Measurements from ENCODE around the gene EPB41L1. TPM values are rescaled to one million over a fixed set of nuclear protein-coding genes. Genes with fewer than 3 reads are reported as not detected.

The EPB41L1 gene
- total RNA-seq, 4 donors from 2014 or later: 27.7 to 53.8 (median 34.4) TPM

- H3K27ac ChIP-seq (replicated peaks in 1 of 4): no peak overlapping the region
- peaks cover 25 to 44% (median 29%) of the 10 kb centered on the region in 4 donors for H3K4me1 ChIP-seq
- peaks cover under 1 to 14% (median 8%) of the 10 kb centered on the region in 4 donors for H3K36me3 ChIP-seq
- no peak for TF ChIP-seq POLR2A (IDR thresholded peaks at IDR 0.05; ENCODE audit: low read depth)
- TF ChIP-seq, protein P1, sequence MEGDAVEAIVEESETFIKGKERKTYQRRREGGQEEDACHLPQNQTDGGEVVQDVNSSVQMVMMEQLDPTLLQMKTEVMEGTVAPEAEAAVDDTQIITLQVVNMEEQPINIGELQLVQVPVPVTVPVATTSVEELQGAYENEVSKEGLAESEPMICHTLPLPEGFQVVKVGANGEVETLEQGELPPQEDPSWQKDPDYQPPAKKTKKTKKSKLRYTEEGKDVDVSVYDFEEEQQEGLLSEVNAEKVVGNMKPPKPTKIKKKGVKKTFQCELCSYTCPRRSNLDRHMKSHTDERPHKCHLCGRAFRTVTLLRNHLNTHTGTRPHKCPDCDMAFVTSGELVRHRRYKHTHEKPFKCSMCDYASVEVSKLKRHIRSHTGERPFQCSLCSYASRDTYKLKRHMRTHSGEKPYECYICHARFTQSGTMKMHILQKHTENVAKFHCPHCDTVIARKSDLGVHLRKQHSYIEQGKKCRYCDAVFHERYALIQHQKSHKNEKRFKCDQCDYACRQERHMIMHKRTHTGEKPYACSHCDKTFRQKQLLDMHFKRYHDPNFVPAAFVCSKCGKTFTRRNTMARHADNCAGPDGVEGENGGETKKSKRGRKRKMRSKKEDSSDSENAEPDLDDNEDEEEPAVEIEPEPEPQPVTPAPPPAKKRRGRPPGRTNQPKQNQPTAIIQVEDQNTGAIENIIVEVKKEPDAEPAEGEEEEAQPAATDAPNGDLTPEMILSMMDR (IDR thresholded peaks at IDR 0.05): no peak
- no peak for TF ChIP-seq POLR2AphosphoS5 (IDR thresholded peaks at IDR 0.05)
- no peak for TF ChIP-seq EP300 (IDR thresholded peaks at IDR 0.05)
- H3K27me3 ChIP-seq: no peaks in the 10 kb centered on the region
- no peaks in the 10 kb centered on the region for H3K9me3 ChIP-seq
- WGBS: 85% methylated on average over 4 of the region's 4 CpGs
- intact Hi-C loops (cut with DNase I): no loop called here
- DNase-seq (ENCODE audit: extremely low spot score): no peak
- H3K4me3 ChIP-seq: peak overlapping the region in 1 of 4 donors; percentile 80
Measured at GRCh38 chr20:36234771-36235320, 80.3 kb downstream of the EPB41L1 start.

DNA sequence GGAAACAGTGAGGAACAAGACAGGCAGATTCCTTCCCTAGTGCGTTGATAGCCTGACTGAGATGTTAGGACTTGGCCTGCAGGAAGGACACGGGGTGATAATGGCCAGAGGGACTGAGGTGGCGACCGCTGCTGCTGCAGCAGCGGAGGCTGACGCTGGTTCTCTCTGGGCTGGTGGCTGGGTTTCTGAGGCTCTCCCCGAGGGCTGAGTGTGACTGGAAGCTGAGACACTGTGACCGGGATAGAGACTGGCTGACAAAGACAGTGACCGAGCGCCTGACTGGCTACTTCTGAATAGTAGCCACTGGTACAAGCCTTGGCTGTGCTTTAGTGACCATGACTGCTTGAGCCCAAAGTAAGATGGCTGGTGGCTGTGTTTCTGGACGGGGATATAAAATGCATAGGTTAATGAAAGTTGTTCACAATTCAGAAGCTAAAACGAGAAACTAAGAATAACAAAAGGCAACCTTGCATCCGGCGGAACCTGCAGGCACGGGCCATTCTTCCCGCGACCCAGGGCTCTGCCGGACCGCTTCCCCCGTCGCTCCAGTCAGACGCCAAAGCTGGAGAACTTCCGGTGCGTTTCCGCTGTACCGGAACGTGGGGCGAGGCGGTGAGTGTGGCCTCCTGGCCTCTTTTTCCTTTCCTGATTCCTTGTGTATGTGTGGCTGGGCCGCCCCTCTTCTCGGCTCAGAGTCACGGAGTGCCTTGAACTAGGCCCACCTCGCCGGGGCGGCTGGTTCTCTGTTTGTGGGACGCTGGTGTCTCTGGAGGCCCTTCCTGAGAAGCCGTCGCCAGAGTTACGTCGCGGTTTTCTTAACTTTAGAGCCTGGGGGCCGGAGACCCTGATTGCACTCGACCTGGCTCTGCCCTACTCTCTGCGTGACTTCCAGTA lies 81.6 kb downstream of the EPB41L1 start, which contains the start of gene AAR2:
AAR2 (plus strand) TSS at position 587 of the 894 bp plus-strand sequence. CDS start 3,391 bp downstream, outside the sequence.
- Histone ChIP-seq H3K4me3 (peak within 1 kb of the TSS; percentile 58 to 93 (median 76)), H3K27ac (replicated peaks in 1 of 4) (peak within 1 kb of the TSS; percentile 74 to 79 (median 76)), H3K4me1 (peaks cover 25 to 49% (median 29%) of the 10 kb centered on the region in 4 donors), H3K27me3 (no peaks in the 10 kb centered on the region), H3K9me3 (no peaks in the 10 kb centered on the region), H3K36me3 (peaks cover 12 to 23% (median 17%) of the 10 kb centered on the region in 4 donors)
- WGBS: 38% methylated on average over 14 of the region's 44 CpGs
- DNase-seq (ENCODE audit: extremely low spot score): peak; percentile 93
- TF ChIP-seq POLR2A (IDR thresholded peaks at IDR 0.05; ENCODE audit: low read depth): no peak
- TF ChIP-seq POLR2AphosphoS5 (IDR thresholded peaks at IDR 0.05): peak; percentile 73 to 92
- no peak for TF ChIP-seq EP300 (IDR thresholded peaks at IDR 0.05)
- TF ChIP-seq, protein P1 (IDR thresholded peaks at IDR 0.05): peak in 1 of 3 experiments; percentile 38
- intact Hi-C loops (cut with DNase I): no loop called here

DNA sequence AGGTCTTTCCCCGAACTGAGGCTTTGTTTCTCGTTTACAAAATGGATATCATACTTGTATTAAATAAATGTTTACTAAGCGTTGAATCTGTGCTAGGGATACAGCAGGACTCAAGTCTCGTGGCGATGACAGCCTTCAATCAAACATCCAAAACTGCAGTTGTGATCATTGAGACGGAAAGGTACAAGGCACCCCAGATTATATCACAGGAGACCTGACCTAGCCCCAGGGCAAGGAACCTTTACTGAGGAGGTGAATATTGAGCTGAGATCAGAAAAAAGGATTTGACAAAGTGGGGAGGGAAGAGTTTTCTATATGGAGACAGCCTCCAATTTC lies 82.2 kb downstream of the EPB41L1 start:
- peak overlapping the region; percentile 74 to 79 (median 76) for H3K27ac ChIP-seq (replicated peaks in 1 of 4)
- intact Hi-C loops (cut with DNase I): no loop called here
- peak overlapping the region; percentile 58 to 93 (median 76) for H3K4me3 ChIP-seq
- H3K36me3 ChIP-seq: peaks cover 12 to 29% (median 22%) of the 10 kb centered on the region in 4 donors
- H3K4me1 ChIP-seq: peaks cover 25 to 49% (median 29%) of the 10 kb centered on the region in 4 donors
- WGBS: 2% methylated on average over 6 of the region's 6 CpGs
- no peak for DNase-seq (ENCODE audit: extremely low spot score)
- H3K27me3 ChIP-seq: no peaks in the 10 kb centered on the region
- no peaks in the 10 kb centered on the region for H3K9me3 ChIP-seq
- TF ChIP-seq POLR2AphosphoS5 (IDR thresholded peaks at IDR 0.05) (no peak), POLR2A (IDR thresholded peaks at IDR 0.05; ENCODE audit: low read depth) (no peak), EP300 (IDR thresholded peaks at IDR 0.05) (no peak)
- TF ChIP-seq, protein P1 (IDR thresholded peaks at IDR 0.05): no peak

GRCh38 chr20:36237477-36237876 lies 82.9 kb downstream of the EPB41L1 start:
- 46% methylated on average over 5 of the region's 5 CpGs for WGBS
- Histone ChIP-seq H3K36me3 (peaks cover 12 to 33% (median 25%) of the 10 kb centered on the region in 4 donors), H3K9me3 (no peaks in the 10 kb centered on the region), H3K4me3 (peak overlapping the region; percentile 58 to 93 (median 76)), H3K27ac (replicated peaks in 1 of 4) (no peak overlapping the region), H3K27me3 (no peaks in the 10 kb centered on the region), H3K4me1 (peaks cover 25 to 49% (median 29%) of the 10 kb centered on the region in 4 donors)
- DNase-seq (ENCODE audit: extremely low spot score): no peak
- TF ChIP-seq POLR2A (IDR thresholded peaks at IDR 0.05; ENCODE audit: low read depth) (no peak), EP300 (IDR thresholded peaks at IDR 0.05) (no peak), POLR2AphosphoS5 (IDR thresholded peaks at IDR 0.05) (no peak)
- TF ChIP-seq, protein P1 (IDR thresholded peaks at IDR 0.05): no peak
- intact Hi-C loops (cut with DNase I): no loop called here

Data from esophagus muscularis mucosa (tissue), 4 donors.